ENCODE results near the gene PARD3. TPM values are rescaled to one million over a fixed set of nuclear protein-coding genes. Genes with fewer than 3 reads are reported as not detected.

Gene PARD3
- total and polyA plus RNA-seq, 7 experiments from 2014 or later = 0.19 to 1.2 (median 0.43) TPM

- DNase-seq (peak in 1 of 9 donors; percentile 1), ATAC-seq (no peak)
- no peaks in the 10 kb centered on the region for H3K27me3 ChIP-seq (ENCODE audit: control insufficient read depth in 2 of 2, insufficient read depth in 2 of 2, low read length in 2 of 2)
- intact Hi-C loops (cut with micrococcal nuclease) = no loop called here
- peaks cover 0 to 1% (median 0%) of the 10 kb centered on the region in 11 donors for H3K9me3 Mint-ChIP-seq
- H3K27me3 Mint-ChIP-seq = peaks cover 0 to 15% (median 4%) of the 10 kb centered on the region in 5 donors
- ChIA-PET POLR2A (no interaction called here), CTCF (no interaction called here)
- H3K4me1 ChIP-seq (ENCODE audit: control insufficient read depth in 2 of 2, insufficient read depth in 2 of 2, low read length in 2 of 2) = no peaks in the 10 kb centered on the region
- H3K4me3 ChIP-seq (ENCODE audit: low read length) = no peak overlapping the region
- H3K36me3 ChIP-seq (ENCODE audit: control insufficient read depth in 2 of 3, insufficient read depth in 3 of 3, low read length in 3 of 3) = no peaks in the 10 kb centered on the region
- no peak overlapping the region for H3K4me3 Mint-ChIP-seq
- no peaks in the 10 kb centered on the region for H3K36me3 Mint-ChIP-seq
- no peaks in the 10 kb centered on the region for H3K9me3 ChIP-seq (ENCODE audit: control insufficient read depth in 2 of 3, low read length in 3 of 3)
- peaks cover 0 to 11% (median 0%) of the 10 kb centered on the region in 7 donors for H3K4me1 Mint-ChIP-seq
- H3K27ac Mint-ChIP-seq = no peak overlapping the region
- no peak overlapping the region for H3K27ac ChIP-seq (ENCODE audit: low read depth, low read length)
Observed at GRCh38 chr10:34405611-34406462, 409.3 kb downstream of the PARD3 start.

- no peaks in the 10 kb centered on the region for H3K9me3 ChIP-seq (ENCODE audit: control insufficient read depth in 2 of 3, low read length in 3 of 3)
- no peaks in the 10 kb centered on the region for H3K27me3 ChIP-seq (ENCODE audit: control insufficient read depth in 2 of 2, insufficient read depth in 2 of 2, low read length in 2 of 2)
- no peak for DNase-seq
- CTCF ChIA-PET = no interaction called here
- Mint-ChIP-seq H3K4me1 (peaks cover 0 to 11% (median 0%) of the 10 kb centered on the region in 7 donors), H3K27ac (no peak overlapping the region), H3K9me3 (peaks cover 0 to 1% (median 0%) of the 10 kb centered on the region in 11 donors), H3K4me3 (no peak overlapping the region), H3K27me3 (peaks cover 0 to 13% (median 4%) of the 10 kb centered on the region in 5 donors), H3K36me3 (no peaks in the 10 kb centered on the region)
- no peaks in the 10 kb centered on the region for H3K36me3 ChIP-seq (ENCODE audit: control insufficient read depth in 2 of 3, insufficient read depth in 3 of 3, low read length in 3 of 3)
- no peak overlapping the region for H3K4me3 ChIP-seq (ENCODE audit: low read length)
- POLR2A ChIA-PET = no interaction called here
- no peak for ATAC-seq
- H3K27ac ChIP-seq (ENCODE audit: low read depth, low read length) = no peak overlapping the region
- intact Hi-C loops (cut with micrococcal nuclease) = no loop called here
- no peaks in the 10 kb centered on the region for H3K4me1 ChIP-seq (ENCODE audit: control insufficient read depth in 2 of 2, insufficient read depth in 2 of 2, low read length in 2 of 2)
Observed at GRCh38 chr10:34403512-34403911, 411.6 kb downstream of the PARD3 start.

- no peaks in the 10 kb centered on the region for H3K36me3 ChIP-seq (ENCODE audit: control insufficient read depth in 2 of 3, insufficient read depth in 3 of 3, low read length in 3 of 3)
- no peaks in the 10 kb centered on the region for H3K4me1 ChIP-seq (ENCODE audit: control insufficient read depth in 2 of 2, insufficient read depth in 2 of 2, low read length in 2 of 2)
- no peaks in the 10 kb centered on the region for H3K4me1 Mint-ChIP-seq
- H3K4me3 Mint-ChIP-seq = no peak overlapping the region
- CTCF ChIA-PET = no interaction called here
- H3K9me3 Mint-ChIP-seq = peaks cover 0 to 1% (median 0%) of the 10 kb centered on the region in 11 donors
- intact Hi-C loops (cut with micrococcal nuclease) = no loop called here
- H3K27ac Mint-ChIP-seq = no peak overlapping the region
- POLR2A ChIA-PET = no interaction called here
- H3K27ac ChIP-seq (ENCODE audit: low read depth, low read length) = no peak overlapping the region
- no peak overlapping the region for H3K4me3 ChIP-seq (ENCODE audit: low read length)
- no peaks in the 10 kb centered on the region for H3K36me3 Mint-ChIP-seq
- peaks cover 0 to 11% (median 4%) of the 10 kb centered on the region in 5 donors for H3K27me3 Mint-ChIP-seq
- ATAC-seq (no peak), DNase-seq (no peak)
- no peaks in the 10 kb centered on the region for H3K27me3 ChIP-seq (ENCODE audit: control insufficient read depth in 2 of 2, insufficient read depth in 2 of 2, low read length in 2 of 2)
- no peaks in the 10 kb centered on the region for H3K9me3 ChIP-seq (ENCODE audit: control insufficient read depth in 2 of 3, low read length in 3 of 3)
Observed at GRCh38 chr10:34400075-34400474, 415.0 kb downstream of the PARD3 start.

GRCh38 chr10:34399013-34399412, 416.1 kb downstream of the PARD3 start:
- Mint-ChIP-seq H3K27me3 (peaks cover 0 to 4% (median 0%) of the 10 kb centered on the region in 5 donors), H3K27ac (no peak overlapping the region), H3K36me3 (no peaks in the 10 kb centered on the region), H3K4me1 (no peaks in the 10 kb centered on the region), H3K9me3 (no peaks in the 10 kb centered on the region), H3K4me3 (no peak overlapping the region)
- H3K4me1 ChIP-seq (ENCODE audit: control insufficient read depth in 2 of 2, insufficient read depth in 2 of 2, low read length in 2 of 2) = no peaks in the 10 kb centered on the region
- H3K4me3 ChIP-seq (ENCODE audit: low read length) = no peak overlapping the region
- no peak overlapping the region for H3K27ac ChIP-seq (ENCODE audit: low read depth, low read length)
- H3K9me3 ChIP-seq (ENCODE audit: control insufficient read depth in 2 of 3, low read length in 3 of 3) = no peaks in the 10 kb centered on the region
- ChIA-PET POLR2A (no interaction called here), CTCF (no interaction called here)
- DNase-seq (no peak), ATAC-seq (no peak)
- intact Hi-C loops (cut with micrococcal nuclease) = no loop called here
- no peaks in the 10 kb centered on the region for H3K36me3 ChIP-seq (ENCODE audit: control insufficient read depth in 2 of 3, insufficient read depth in 3 of 3, low read length in 3 of 3)
- no peaks in the 10 kb centered on the region for H3K27me3 ChIP-seq (ENCODE audit: control insufficient read depth in 2 of 2, insufficient read depth in 2 of 2, low read length in 2 of 2)

DNA sequence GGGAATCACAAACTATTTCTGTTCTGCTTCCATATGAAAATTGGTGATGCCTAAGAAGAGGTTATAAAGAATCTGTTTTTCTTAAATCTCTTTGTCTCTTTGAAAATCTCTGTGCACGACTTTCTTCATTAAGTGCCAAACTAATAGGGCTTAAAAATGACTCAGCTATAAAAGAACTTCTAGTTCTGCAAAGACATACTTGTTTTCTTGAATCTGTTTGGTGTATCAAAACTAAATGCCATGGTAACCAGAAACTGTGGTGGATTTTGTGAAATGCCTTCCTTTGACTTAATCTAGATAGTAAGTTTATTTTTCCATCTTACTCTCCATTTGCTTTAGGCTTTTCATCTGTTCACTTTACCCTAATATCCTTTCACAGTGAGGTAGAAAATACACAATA, 417.8 kb downstream of the PARD3 start:
- H3K27me3 Mint-ChIP-seq = peaks cover 0 to 4% (median 0%) of the 10 kb centered on the region in 5 donors
- H3K4me3 ChIP-seq (ENCODE audit: low read length) = no peak overlapping the region
- no peaks in the 10 kb centered on the region for H3K9me3 Mint-ChIP-seq
- H3K36me3 ChIP-seq (ENCODE audit: control insufficient read depth in 2 of 3, insufficient read depth in 3 of 3, low read length in 3 of 3) = no peaks in the 10 kb centered on the region
- H3K27ac Mint-ChIP-seq = no peak overlapping the region
- H3K27ac ChIP-seq (ENCODE audit: low read depth, low read length) = no peak overlapping the region
- H3K36me3 Mint-ChIP-seq = no peaks in the 10 kb centered on the region
- POLR2A ChIA-PET = no interaction called here
- CTCF ChIA-PET = no interaction called here
- H3K9me3 ChIP-seq (ENCODE audit: control insufficient read depth in 2 of 3, low read length in 3 of 3) = no peaks in the 10 kb centered on the region
- no peaks in the 10 kb centered on the region for H3K4me1 Mint-ChIP-seq
- H3K4me3 Mint-ChIP-seq = no peak overlapping the region
- intact Hi-C loops (cut with micrococcal nuclease) = no loop called here
- DNase-seq = no peak
- H3K27me3 ChIP-seq (ENCODE audit: control insufficient read depth in 2 of 2, insufficient read depth in 2 of 2, low read length in 2 of 2) = no peaks in the 10 kb centered on the region
- no peak for ATAC-seq
- no peaks in the 10 kb centered on the region for H3K4me1 ChIP-seq (ENCODE audit: control insufficient read depth in 2 of 2, insufficient read depth in 2 of 2, low read length in 2 of 2)

DNA sequence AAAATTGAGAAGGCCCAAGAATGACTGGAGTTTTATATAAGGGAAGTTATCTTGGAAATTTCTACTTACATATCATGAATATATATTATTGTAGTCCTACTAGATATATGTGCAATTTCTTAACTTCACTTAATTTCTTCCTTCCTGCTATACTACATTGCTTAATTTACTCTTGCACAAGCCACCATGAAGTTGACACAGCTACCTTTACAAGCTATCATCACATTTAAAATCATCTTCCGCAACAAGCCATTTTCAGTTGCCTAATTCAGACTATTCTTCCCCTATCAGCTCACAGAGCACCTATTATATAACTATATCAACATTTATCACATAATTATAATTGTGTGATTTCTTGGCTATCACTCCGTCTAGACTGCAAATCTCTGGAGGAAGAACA, 418.4 kb downstream of the PARD3 start:
- Histone ChIP-seq H3K27me3 (ENCODE audit: control insufficient read depth in 2 of 2, insufficient read depth in 2 of 2, low read length in 2 of 2) (no peaks in the 10 kb centered on the region), H3K9me3 (ENCODE audit: control insufficient read depth in 2 of 3, low read length in 3 of 3) (no peaks in the 10 kb centered on the region), H3K27ac (ENCODE audit: low read depth, low read length) (no peak overlapping the region), H3K4me3 (ENCODE audit: low read length) (no peak overlapping the region), H3K36me3 (ENCODE audit: control insufficient read depth in 2 of 3, insufficient read depth in 3 of 3, low read length in 3 of 3) (no peaks in the 10 kb centered on the region), H3K4me1 (ENCODE audit: control insufficient read depth in 2 of 2, insufficient read depth in 2 of 2, low read length in 2 of 2) (no peaks in the 10 kb centered on the region)
- no peaks in the 10 kb centered on the region for H3K9me3 Mint-ChIP-seq
- H3K27ac Mint-ChIP-seq = no peak overlapping the region
- intact Hi-C loops (cut with micrococcal nuclease) = no loop called here
- peaks cover 0 to 4% (median 0%) of the 10 kb centered on the region in 5 donors for H3K27me3 Mint-ChIP-seq
- H3K4me1 Mint-ChIP-seq = no peaks in the 10 kb centered on the region
- ChIA-PET CTCF (no interaction called here), POLR2A (no interaction called here)
- DNase-seq (no peak), ATAC-seq (peak; percentile 24)
- H3K36me3 Mint-ChIP-seq = no peaks in the 10 kb centered on the region
- H3K4me3 Mint-ChIP-seq = no peak overlapping the region

GRCh38 chr10:34392641-34393170, 422.4 kb downstream of the PARD3 start:
- ChIA-PET CTCF (interaction anchor here (0.7 kb wide), 1 partner anchor 8 kb away, joined by 7 read pairs; no protein-coding TSS in a partner anchor), POLR2A (no interaction called here)
- no peak overlapping the region for H3K27ac ChIP-seq (ENCODE audit: low read depth, low read length)
- no peaks in the 10 kb centered on the region for H3K4me1 ChIP-seq (ENCODE audit: control insufficient read depth in 2 of 2, insufficient read depth in 2 of 2, low read length in 2 of 2)
- Mint-ChIP-seq H3K9me3 (no peaks in the 10 kb centered on the region), H3K27ac (no peak overlapping the region), H3K36me3 (no peaks in the 10 kb centered on the region), H3K27me3 (peaks cover 0 to 4% (median 0%) of the 10 kb centered on the region in 5 donors), H3K4me3 (no peak overlapping the region), H3K4me1 (no peaks in the 10 kb centered on the region)
- H3K27me3 ChIP-seq (ENCODE audit: control insufficient read depth in 2 of 2, insufficient read depth in 2 of 2, low read length in 2 of 2) = no peaks in the 10 kb centered on the region
- intact Hi-C loops (cut with micrococcal nuclease) = no loop called here
- H3K4me3 ChIP-seq (ENCODE audit: low read length) = no peak overlapping the region
- ATAC-seq (no peak), DNase-seq (no peak)
- H3K36me3 ChIP-seq (ENCODE audit: control insufficient read depth in 2 of 3, insufficient read depth in 3 of 3, low read length in 3 of 3) = no peaks in the 10 kb centered on the region
- H3K9me3 ChIP-seq (ENCODE audit: control insufficient read depth in 2 of 3, low read length in 3 of 3) = no peaks in the 10 kb centered on the region

Data from naive thymus-derived CD4-positive, alpha-beta T cell (primary cell).